ENCODE data around the gene SAMD4A. TPM values are rescaled to one million over a fixed set of nuclear protein-coding genes. Genes with fewer than 3 reads are reported as not detected.

Gene SAMD4A
- total RNA-seq, 1 experiment from 2014 or later, result 26.5 TPM

- ChIA-PET POLR2A (ENCODE audit: low non-redundant PET) (no interaction called here), CTCF (no interaction called here)
- Histone ChIP-seq H3K27ac (ENCODE audit: low read depth, low read length, poor library complexity, severe bottlenecking) (no peak overlapping the region), H3K36me3 (ENCODE audit: insufficient read depth, low read length, poor library complexity, severe bottlenecking) (no peaks in the 10 kb centered on the region), H3K4me3 (ENCODE audit: low read depth, low read length, poor library complexity, severe bottlenecking) (no peak overlapping the region), H3K4me1 (ENCODE audit: insufficient read depth, low read length, poor library complexity, severe bottlenecking) (no peaks in the 10 kb centered on the region), H3K9me3 (ENCODE audit: low read depth, low read length, poor library complexity, severe bottlenecking) (no peaks in the 10 kb centered on the region), H3K27me3 (replicated peaks; ENCODE audit: insufficient read depth, low read depth, low read length, poor library complexity) (no peaks in the 10 kb centered on the region)
- intact Hi-C loops (cut with micrococcal nuclease; ENCODE audit: unreplicated experiment), result no loop called here
- no peak for DNase-seq (ENCODE audit: low spot score)
- BruUV-seq (replicated peaks), result no TSS peak
- TF ChIP-seq EZH2 (IDR thresholded peaks at IDR 0.05; ENCODE audit: borderline replicate concordance, low read depth, low read length, poor library complexity, severe bottlenecking), result no peak
- TF ChIP-seq CTCF (conservative IDR thresholded peaks at IDR 0.05; ENCODE audit: low read depth, low read length), result no peak
Observed at GRCh38 chr14:54767139-54767431, 200.2 kb downstream of the SAMD4A start.

DNA sequence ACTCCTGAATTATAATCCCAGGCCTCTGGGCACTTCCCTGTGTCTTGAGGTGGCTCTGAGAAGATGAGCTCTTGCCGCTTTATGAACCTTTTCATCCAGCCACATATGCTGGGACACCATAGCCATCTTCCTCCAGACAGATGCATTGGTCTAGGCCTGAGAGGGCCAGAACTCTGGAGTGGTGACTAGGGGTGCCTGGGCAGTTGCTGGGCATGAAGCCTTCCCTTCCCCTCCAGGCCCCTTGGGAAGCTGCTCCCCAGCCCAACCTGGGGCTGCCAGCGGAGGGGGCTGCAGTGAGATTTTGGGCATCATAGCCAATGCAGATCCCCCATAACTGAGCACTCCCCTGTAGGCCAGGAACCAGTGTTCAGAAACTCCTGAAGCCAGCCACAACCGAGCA lies 200.5 kb downstream of the SAMD4A start:
- ChIA-PET POLR2A (ENCODE audit: low non-redundant PET) (no interaction called here), CTCF (interaction anchor here (0.6 kb wide), 1 partner anchor 1831 kb away, joined by 3 read pairs; no protein-coding TSS in a partner anchor)
- no peak overlapping the region for H3K4me3 ChIP-seq (ENCODE audit: low read depth, low read length, poor library complexity, severe bottlenecking)
- H3K27ac ChIP-seq (ENCODE audit: low read depth, low read length, poor library complexity, severe bottlenecking), result no peak overlapping the region
- no peaks in the 10 kb centered on the region for H3K27me3 ChIP-seq (replicated peaks; ENCODE audit: insufficient read depth, low read depth, low read length, poor library complexity)
- H3K9me3 ChIP-seq (ENCODE audit: low read depth, low read length, poor library complexity, severe bottlenecking), result no peaks in the 10 kb centered on the region
- H3K36me3 ChIP-seq (ENCODE audit: insufficient read depth, low read length, poor library complexity, severe bottlenecking), result no peaks in the 10 kb centered on the region
- TF ChIP-seq CTCF (conservative IDR thresholded peaks at IDR 0.05; ENCODE audit: low read depth, low read length) (no peak), EZH2 (IDR thresholded peaks at IDR 0.05; ENCODE audit: borderline replicate concordance, low read depth, low read length, poor library complexity, severe bottlenecking) (no peak)
- no TSS peak for BruUV-seq (replicated peaks)
- intact Hi-C loops (cut with micrococcal nuclease; ENCODE audit: unreplicated experiment), result no loop called here
- no peak for DNase-seq (ENCODE audit: low spot score)
- H3K4me1 ChIP-seq (ENCODE audit: insufficient read depth, low read length, poor library complexity, severe bottlenecking), result peaks cover 3% of the 10 kb centered on the region

DNA sequence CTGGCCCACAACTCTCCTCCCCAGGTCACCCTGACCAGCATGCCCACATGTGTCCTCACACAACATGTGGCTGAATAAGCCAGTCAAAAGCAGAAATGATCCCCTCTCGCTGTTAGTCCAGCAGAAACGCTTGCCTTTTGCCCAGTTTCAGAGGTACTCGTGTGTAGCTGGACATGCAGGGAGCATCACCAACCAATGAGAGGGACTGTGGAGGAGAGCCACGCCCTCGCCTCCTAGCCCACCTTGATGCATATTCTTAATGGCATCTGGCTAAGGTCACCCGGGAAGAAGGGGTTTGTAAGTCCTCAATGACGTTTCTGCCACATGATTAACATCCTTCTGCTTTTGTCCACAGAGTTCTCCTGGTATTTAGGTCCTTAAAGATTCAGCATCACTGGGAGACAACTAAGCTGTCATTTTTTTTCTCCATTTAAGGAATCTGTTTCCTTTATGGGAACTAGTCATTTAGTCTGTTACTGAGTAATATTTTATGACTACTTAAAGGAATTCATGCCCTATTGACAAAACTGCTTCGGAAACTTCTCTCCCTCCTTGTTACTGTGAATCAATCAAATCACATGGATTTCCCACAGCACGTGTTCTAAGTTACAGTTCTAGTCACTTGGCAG lies 201.7 kb downstream of the SAMD4A start:
- no peak for DNase-seq (ENCODE audit: low spot score)
- Histone ChIP-seq H3K36me3 (ENCODE audit: insufficient read depth, low read length, poor library complexity, severe bottlenecking) (no peaks in the 10 kb centered on the region), H3K27me3 (replicated peaks; ENCODE audit: insufficient read depth, low read depth, low read length, poor library complexity) (no peaks in the 10 kb centered on the region), H3K9me3 (ENCODE audit: low read depth, low read length, poor library complexity, severe bottlenecking) (no peaks in the 10 kb centered on the region), H3K4me3 (ENCODE audit: low read depth, low read length, poor library complexity, severe bottlenecking) (no peak overlapping the region), H3K27ac (ENCODE audit: low read depth, low read length, poor library complexity, severe bottlenecking) (no peak overlapping the region), H3K4me1 (ENCODE audit: insufficient read depth, low read length, poor library complexity, severe bottlenecking) (peaks cover 14% of the 10 kb centered on the region)
- ChIA-PET POLR2A (ENCODE audit: low non-redundant PET) (no interaction called here), CTCF (no interaction called here)
- TF ChIP-seq CTCF (conservative IDR thresholded peaks at IDR 0.05; ENCODE audit: low read depth, low read length) (no peak), EZH2 (IDR thresholded peaks at IDR 0.05; ENCODE audit: borderline replicate concordance, low read depth, low read length, poor library complexity, severe bottlenecking) (no peak)
- intact Hi-C loops (cut with micrococcal nuclease; ENCODE audit: unreplicated experiment), result no loop called here
- no TSS peak for BruUV-seq (replicated peaks)
